K562 (cell line): ENCODE data around the gene INKA2. TPM values are rescaled to one million over a fixed set of nuclear protein-coding genes. Genes with fewer than 3 reads are reported as not detected.

Experiments
- ATAC-seq: fragments of 200-7000 bp; cut with Tn5 transposase; 3 replicates; pipeline ENCODE4 v1.9.1; 2020; ENCODE audit warnings: moderate library complexity
- BruUV-seq: library from RNA; stranded (reverse); fragments of 400-500 nt; replicated peaks from 2 replicates; lab custom pipeline; 2021; lab: Mats Ljungman, UMichigan
- CTCF ChIA-PET: fragments of 300-600 bp; formaldehyde crosslinking; extraction: SDS; loops from one replicate; lab custom pipeline; 2021; ENCODE audit warnings: low intra/inter-chr PET ratio; lab: Yijun Ruan, JAX
- POLR2A ChIA-PET: fragments of 300-600, 350-650 bp; sonication (Branson Sonifier 250); formaldehyde crosslinking; extraction: SDS; loops from one replicate; lab custom pipeline; 2021; ENCODE audit warnings: antibody characterized with exemption, inconsistent platforms; lab: Yijun Ruan, JAX
- DNase-seq, 4 experiments: peaks; one replicate each; pipeline versions ENCODE4 v3.0.0 to v3.0.0-alpha.2; 2011 to 2018; ENCODE audit warnings: low spot score in 3 of 4, mixed read lengths in 3 of 4; ENCODE audit errors: extremely low read depth in 1 of 4
- FAIRE-seq: peaks from 2 replicates; lab custom pipeline; 2011; peaks lifted over from hg19 to GRCh38; lab: Jason Lieb, UNC
- H2AFZ ChIP-seq: 2 replicates; pipeline ENCODE4 v1.6.0; 2011; ENCODE audit warnings: low read depth, low read length, control low read depth, inconsistent platforms
- H3K27ac ChIP-seq: fragments of 200-600 bp; 3 replicates; pipeline ENCODE4 v1.8.0; 2011; ENCODE audit warnings: low read depth, mild to moderate bottlenecking, control low read depth, inconsistent platforms, low read length, moderate library complexity, mixed read lengths; ENCODE audit errors: extremely low read depth
- H3K27me3 ChIP-seq, 2 experiments: fragments of 300-600 bp in 1 of 2; 2 replicates in 1 of 2; 3 replicates in 1 of 2; pipeline versions ENCODE4 v1.6.0 to v1.8.0; 2011; ENCODE audit warnings: inconsistent platforms in 2 of 2, low read length in 2 of 2, mild to moderate bottlenecking in 1 of 2, mixed read lengths in 1 of 2, moderate library complexity in 1 of 2; ENCODE audit not compliant: control insufficient read depth in 2 of 2, insufficient read depth in 2 of 2
- H3K36me3 ChIP-seq: fragments of 300-600 bp; 3 replicates; pipeline ENCODE4 v1.8.0; 2011; ENCODE audit warnings: mild to moderate bottlenecking, low read length, inconsistent platforms; ENCODE audit not compliant: control insufficient read depth, insufficient read depth
- H3K4me1 ChIP-seq, 2 experiments: fragments of 200-600 bp in 1 of 2; replicated peaks in 1 of 2; 2 replicates in 1 of 2; 3 replicates in 1 of 2; pipeline versions ENCODE4 v1.5.1 to v1.8.0; 2011; ENCODE audit warnings: inconsistent platforms in 2 of 2, low read length in 2 of 2, mild to moderate bottlenecking in 1 of 2, mixed read lengths in 1 of 2, moderate library complexity in 1 of 2; ENCODE audit not compliant: control insufficient read depth in 2 of 2, insufficient read depth in 2 of 2
- H3K4me2 ChIP-seq: 2 replicates; pipeline ENCODE4 v1.6.1; 2011; ENCODE audit warnings: low read length, control low read depth, inconsistent platforms, mixed read lengths; ENCODE audit not compliant: insufficient read depth
- H3K4me3 ChIP-seq: fragments of 200-600 bp; sonication (generic), shearing (Covaris generic); 2 replicates; pipeline ENCODE4 v1.5.1; 2016; ENCODE audit warnings: control low read depth, inconsistent platforms
- H3K79me2 ChIP-seq: fragments of 200-600 bp; 3 replicates; pipeline ENCODE4 v1.8.0; 2011; ENCODE audit warnings: low read length, inconsistent platforms; ENCODE audit not compliant: control insufficient read depth, insufficient read depth
- H3K9ac ChIP-seq, 2 experiments: 2 replicates each; pipeline versions ENCODE4 v1.6.0 to v1.6.1; 2011; ENCODE audit warnings: low read depth in 2 of 2, low read length in 2 of 2, control low read depth in 1 of 2, inconsistent platforms in 1 of 2, mild to moderate bottlenecking in 1 of 2, mixed read lengths in 1 of 2; ENCODE audit not compliant: insufficient read depth in 1 of 2
- H3K9me1 ChIP-seq: one replicate; pipeline ENCODE4 v1.6.0; 2011; ENCODE audit warnings: inconsistent platforms, mild to moderate bottlenecking, low read length, moderate library complexity; ENCODE audit not compliant: control insufficient read depth, insufficient read depth
- H3K9me3 ChIP-seq: replicated peaks from 2 replicates; pipeline ENCODE4 v1.5.1; 2011; ENCODE audit warnings: low read depth, low read length, inconsistent platforms; ENCODE audit not compliant: control insufficient read depth, insufficient read depth
- H4K20me1 ChIP-seq: replicated peaks from 2 replicates; pipeline ENCODE4 v1.6.1; 2011; ENCODE audit warnings: low read length, inconsistent platforms, mixed read lengths; ENCODE audit not compliant: control insufficient read depth, insufficient read depth
- ARNT ChIP-seq, 2 experiments: fragments of 450-650 bp; IDR thresholded peaks; 2 replicates each; pipeline ENCODE4 v1.6.1; 2016; ENCODE audit warnings: mild to moderate bottlenecking in 1 of 2
- CXXC5 ChIP-seq: fragments of 250-450 bp; sonication (Bioruptor Pico); IDR thresholded peaks from 2 replicates; pipeline ENCODE4 v1.8.0; 2022; ENCODE audit warnings: inconsistent platforms, mild to moderate bottlenecking, moderate library complexity
- DIDO1 ChIP-seq: fragments of 450-650 bp; IDR thresholded peaks from 2 replicates; pipeline ENCODE4 v1.6.1; 2016; ENCODE audit warnings: low read depth, missing biosample characterization, missing genetic modification characterization
- E2F1 ChIP-seq: sonication (generic); formaldehyde crosslinking; IDR thresholded peaks from 2 replicates; pipeline ENCODE4 v1.8.1; 2023; ENCODE audit warnings: mild to moderate bottlenecking, missing genetic modification reagents, moderate library complexity
- JUN ChIP-seq, 2 experiments: sonication (generic) in 1 of 2; formaldehyde crosslinking in 1 of 2; IDR thresholded peaks; 2 replicates each; pipeline versions ENCODE4 v1.6.1 to v1.8.0; 2012 to 2022; ENCODE audit warnings: borderline replicate concordance in 2 of 2, mild to moderate bottlenecking in 2 of 2, improper control_type of control experiment in 1 of 2, low read depth in 1 of 2, low read length in 1 of 2, missing genetic modification reagents in 1 of 2
- KAT7 ChIP-seq: sonication (generic); formaldehyde crosslinking; IDR thresholded peaks from 2 replicates; pipeline ENCODE4 v1.8.0; 2022; ENCODE audit warnings: missing genetic modification reagents, mild to moderate bottlenecking, borderline replicate concordance
- MAFG ChIP-seq: fragments of 450-650 bp; conservative IDR thresholded peaks from 2 replicates; pipeline ENCODE4 v1.6.1; 2016; ENCODE audit warnings: missing genetic modification characterization, missing compliant biosample characterization
- SIN3A ChIP-seq, 2 experiments: fragments of 150-350 bp in 1 of 2; IDR thresholded peaks; 2 replicates each; pipeline ENCODE4 v1.6.1; 2011 to 2016; ENCODE audit warnings: borderline replicate concordance in 2 of 2, low read depth in 2 of 2, low read length in 2 of 2, mild to moderate bottlenecking in 2 of 2, moderate library complexity in 2 of 2; ENCODE audit not compliant: control insufficient read depth in 1 of 2
- SRSF3 ChIP-seq: fragments of 200-400 bp; formaldehyde crosslinking; IDR thresholded peaks from 2 replicates; pipeline ENCODE4 v1.6.1; 2016; ENCODE audit warnings: mild to moderate bottlenecking, low read length, moderate library complexity; ENCODE audit not compliant: insufficient read depth
- ZBTB7A ChIP-seq: IDR thresholded peaks from 2 replicates; pipeline ENCODE4 v1.6.1; 2011; ENCODE audit warnings: low read depth, mild to moderate bottlenecking, low read length, moderate library complexity, borderline replicate concordance; ENCODE audit not compliant: control insufficient read depth
- ZKSCAN1 ChIP-seq: fragments of 150-350 bp; IDR thresholded peaks from 2 replicates; pipeline ENCODE4 v1.6.1; 2016; ENCODE audit warnings: low read depth, low read length
- ZNF239 ChIP-seq: fragments of 250-450 bp; sonication (Bioruptor Pico); IDR thresholded peaks from 2 replicates; pipeline ENCODE4 v1.4.0; 2020; ENCODE audit warnings: mild to moderate bottlenecking
- ZNF444 ChIP-seq: fragments of 250-450 bp; sonication (Bioruptor Pico); IDR thresholded peaks from 2 replicates; pipeline ENCODE4 v1.4.0; 2020; ENCODE audit warnings: mild to moderate bottlenecking, moderate library complexity
- ZSCAN29 ChIP-seq: fragments of 450-650 bp; IDR thresholded peaks from 2 replicates; pipeline ENCODE4 v1.6.1; 2017
- WGBS: fragments of 100-300 bp; shearing (Covaris generic); methylation state at CpG from one replicate; pipeline ENCODE4 v1.1.6; 2016; ENCODE audit warnings: low coverage, mixed read lengths; ENCODE audit not compliant: insufficient coverage; ENCODE audit errors: missing lambda C conversion rate; 5-methylcytosine and 5-hydroxymethylcytosine counted together
- in situ Hi-C: fragments of 300-500 bp; cut with MboI; formaldehyde crosslinking; loops from 4 replicates; pipeline ENCODE4 v1.15.0; 2018; ENCODE audit warnings: inconsistent platforms, mixed read lengths
- intact Hi-C: fragments of 100-400 bp; cut with micrococcal nuclease; formaldehyde crosslinking; loops from 2 replicates; pipeline ENCODE4 v1.14.2; 2022
- polyA plus RNA-seq, 8 experiments: library from polyadenylated mRNA; depleted of rRNA in 4 of 8; stranded (reverse) in 5 of 8; unstranded in 3 of 8; fragments of >200 nt; fragmentation: Nextera tagmentation in 2 of 8; fragmentation: Illumina TruSeq in 1 of 8; extraction: Ambion mirVana in 2 of 8; extraction: Trizol in 1 of 8; gene quantifications; 2 replicates each; pipeline versions ENCODE4 v1.2.1 to v1.2.3, GENCODE V29; 2011 to 2014; ENCODE audit warnings: inconsistent platforms in 1 of 8, missing spikeins in 1 of 8
- total RNA-seq, 7 experiments: library from RNA; depleted of rRNA in 6 of 7; stranded (reverse); fragments of >200 nt in 6 of 7; fragmentation: Illumina TruSeq in 2 of 7; extraction: Trizol in 2 of 7; gene quantifications; 2 replicates each; pipeline versions ENCODE4 v1.2.1 to v1.2.3, GENCODE V29; 2011 to 2021; ENCODE audit warnings: low replicate concordance in 1 of 7
- TF ChIP-seq, protein P1 (sequence below), 2 experiments: fragments of 450-650 bp in 1 of 2; sonication (generic) in 1 of 2; formaldehyde crosslinking; conservative IDR thresholded peaks; 2 replicates each; pipeline versions ENCODE4 v1.4.0 to v1.8.1; 2020 to 2022; ENCODE audit warnings: mild to moderate bottlenecking in 1 of 2, missing genetic modification reagents in 1 of 2

The INKA2 gene
- total and polyA plus RNA-seq, 9 of the 15 experiments (the other 6 are each of a cell fraction or from before 2014, with no cell fraction given): 0.04 to 1.4 (median 0.26) TPM; not detected in 1

DNA sequence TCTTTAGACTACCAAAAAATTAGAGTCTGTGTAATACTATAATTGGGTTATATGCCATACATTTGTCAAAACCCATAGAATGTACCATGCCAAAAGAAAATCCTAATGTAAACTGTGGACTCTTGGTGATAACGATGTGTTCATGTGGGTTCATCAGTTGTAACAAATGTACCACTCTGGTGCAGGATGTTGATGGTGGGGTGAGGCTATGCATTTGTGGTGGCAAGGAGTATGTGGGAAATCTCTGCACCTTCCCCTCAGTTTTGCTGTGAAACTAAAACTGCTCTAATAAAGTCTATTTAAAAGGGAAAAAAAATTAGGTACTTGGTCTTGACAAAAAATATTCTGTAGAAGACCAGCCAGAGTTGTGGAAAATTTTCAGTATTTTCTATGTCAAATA is 43.4 kb downstream of the INKA2 start:
- no peak for DNase-seq
- no TSS peak for BruUV-seq
- Histone ChIP-seq H3K4me3 (no peak overlapping the region), H3K36me3 (peaks cover 90% of the 10 kb centered on the region), H3K27ac (no peak overlapping the region), H3K9me3 (no peaks in the 10 kb centered on the region), H3K4me2 (no peak overlapping the region), H3K27me3 (no peaks in the 10 kb centered on the region), H3K9me1 (no peaks in the 10 kb centered on the region), H2AFZ (no peak overlapping the region), H4K20me1 (no peaks in the 10 kb centered on the region), H3K4me1 (no peaks in the 10 kb centered on the region), H3K9ac (no peak overlapping the region), H3K79me2 (no peaks in the 10 kb centered on the region)
- in situ Hi-C loops: no loop called here
- ATAC-seq: no peak
- POLR2A ChIA-PET: no interaction called here
- CTCF ChIA-PET: no interaction called here
- TF ChIP-seq ARNT (IDR thresholded peaks at IDR 0.05): no peak
- no peak for TF ChIP-seq E2F1 (CRISPR knock-in tag)
- TF ChIP-seq ZNF444: no peak
- no peak for FAIRE-seq
- 91% methylated on average over 1 of the region's 1 CpG for WGBS
- intact Hi-C loops: no loop called here

DNA sequence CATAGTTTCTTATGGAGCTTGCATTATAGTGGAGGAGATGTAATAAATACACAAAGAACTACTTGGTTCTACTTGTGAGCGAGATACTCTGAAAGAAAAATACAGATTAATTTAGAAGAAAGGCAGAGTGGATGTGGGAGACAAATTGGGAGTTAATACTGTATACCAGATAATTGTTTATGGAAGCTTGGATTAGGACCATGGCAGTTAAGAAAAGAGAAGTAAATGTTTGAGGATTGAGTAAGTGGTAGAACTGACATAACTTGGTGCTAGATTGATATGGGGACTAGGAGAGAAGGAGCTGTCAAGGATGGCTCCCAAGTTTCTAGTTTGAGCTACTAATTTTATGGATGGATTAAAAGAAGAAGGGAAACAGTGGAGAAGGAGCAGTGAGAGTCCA is 47.3 kb downstream of the INKA2 start:
- in situ Hi-C loops: no loop called here
- ATAC-seq (no peak), FAIRE-seq (no peak), DNase-seq (no peak)
- TF ChIP-seq, protein P1, sequence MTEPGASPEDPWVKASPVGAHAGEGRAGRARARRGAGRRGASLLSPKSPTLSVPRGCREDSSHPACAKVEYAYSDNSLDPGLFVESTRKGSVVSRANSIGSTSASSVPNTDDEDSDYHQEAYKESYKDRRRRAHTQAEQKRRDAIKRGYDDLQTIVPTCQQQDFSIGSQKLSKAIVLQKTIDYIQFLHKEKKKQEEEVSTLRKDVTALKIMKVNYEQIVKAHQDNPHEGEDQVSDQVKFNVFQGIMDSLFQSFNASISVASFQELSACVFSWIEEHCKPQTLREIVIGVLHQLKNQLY (CRISPR knock-in tag; conservative IDR thresholded peaks at IDR 0.05): no peak
- TF ChIP-seq KAT7 (CRISPR knock-in tag): no peak
- no peak for TF ChIP-seq SIN3A (IDR thresholded peaks at IDR 0.05; ENCODE audit: borderline replicate concordance in 2 of 2, control insufficient read depth in 1 of 2, low read depth in 2 of 2, low read length in 2 of 2)
- no peak for TF ChIP-seq ZBTB7A
- TF ChIP-seq CXXC5 (CRISPR knock-in tag): no peak
- TF ChIP-seq ZNF239 (CRISPR knock-in tag): no peak
- no peak for TF ChIP-seq ZKSCAN1
- TF ChIP-seq DIDO1 (tag): no peak
- no peak for TF ChIP-seq JUN (IDR thresholded peaks at IDR 0.05; ENCODE audit: borderline replicate concordance, low read depth, low read length)
- no peak for TF ChIP-seq JUN (CRISPR knock-in tag; IDR thresholded peaks at IDR 0.05; ENCODE audit: borderline replicate concordance)
- no peak for TF ChIP-seq ZSCAN29
- no peak for TF ChIP-seq MAFG (tag)
- no peak for TF ChIP-seq SRSF3
- no TSS peak for BruUV-seq
- POLR2A ChIA-PET: interaction anchor here (1.6 kb wide), 1 partner anchor 18 kb away, joined by 5 read pairs; no protein-coding TSS in a partner anchor
- Histone ChIP-seq H3K9ac (no peak overlapping the region), H3K79me2 (peaks cover 2% of the 10 kb centered on the region; the same call in 1 of the 3 replicates), H3K9me1 (no peaks in the 10 kb centered on the region), H3K36me3 (peaks cover 55% of the 10 kb centered on the region; the same call in 2 of the 3 replicates), H3K4me1 (no peaks in the 10 kb centered on the region), H3K4me2 (no peak overlapping the region), H3K4me3 (no peak overlapping the region), H3K9me3 (no peaks in the 10 kb centered on the region), H4K20me1 (no peaks in the 10 kb centered on the region), H3K27ac (no peak overlapping the region), H3K27me3 (no peaks in the 10 kb centered on the region), H2AFZ (no peak overlapping the region)
- intact Hi-C loops: no loop called here
- WGBS: 95% methylated on average over 1 of the region's 1 CpG
- CTCF ChIA-PET: no interaction called here
